Spleen (tissue), 7 donors: Measurements from ENCODE around the gene RNF152.

Experiments
- POLR2A ChIP-seq, 3 donors: fragments of 450-650 bp; IDR thresholded peaks; one replicate each; pipeline ENCODE4 v1.5.1; 2017; ENCODE audit warnings: antibody characterized with exemption in 3 of 3, mild to moderate bottlenecking in 1 of 3
- POLR2AphosphoS5 ChIP-seq, 3 donors: sonication (generic); formaldehyde crosslinking; IDR thresholded peaks; one replicate each; pipeline ENCODE4 v1.5.1; 2017; ENCODE audit warnings: antibody characterized with exemption in 3 of 3
- TF ChIP-seq, protein P1 (sequence below), 11 experiments: fragments of 200-600 bp in 7 of 11; fragments of 450-650 bp in 4 of 11; sonication (generic) in 4 of 11; IDR thresholded peaks in 8 of 11; conservative IDR thresholded peaks in 3 of 11; 1 replicate in 7 of 11; 2 replicates in 4 of 11; pipeline versions ENCODE4 v1.4.0 to v1.8.0; 2016 to 2021; ENCODE audit warnings: antibody characterized with exemption in 11 of 11, inconsistent platforms in 4 of 11, mild to moderate bottlenecking in 1 of 11
- donor health status: DM: no; HTN: no; CAD: no; lungs with moderate emphysema.
- donor health status: DM: no; HTN: no; CAD: no.
- donor health status: DM: no; HTN: no; CAD: no.

DNA sequence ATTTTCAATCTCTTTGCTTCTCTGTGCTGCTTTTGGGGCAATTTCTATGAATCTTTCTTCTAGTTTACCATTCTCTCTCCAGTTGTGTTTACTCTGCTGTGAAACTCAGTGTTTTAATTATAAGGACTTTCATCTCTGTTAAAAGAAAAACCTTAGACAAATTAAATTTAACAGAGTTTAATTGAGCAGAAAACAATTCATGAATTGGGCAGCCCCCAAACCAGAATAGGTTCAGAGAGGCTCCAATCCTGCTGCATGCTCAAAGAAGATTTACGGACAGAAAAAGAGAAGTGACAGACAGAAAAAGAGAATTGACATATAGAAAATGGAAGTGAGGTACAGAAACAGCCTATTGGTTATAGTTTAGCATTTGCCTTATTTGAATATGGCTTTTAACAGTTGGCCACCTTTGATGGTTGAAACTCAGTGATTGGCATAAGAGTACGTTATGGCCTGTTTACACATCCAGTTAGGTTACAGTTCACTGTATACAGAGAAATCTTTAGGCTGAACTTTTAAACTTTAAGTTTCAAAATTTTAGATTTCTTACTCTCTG, 120.4 kb downstream of the RNF152 start:
- TF ChIP-seq, protein P1, sequence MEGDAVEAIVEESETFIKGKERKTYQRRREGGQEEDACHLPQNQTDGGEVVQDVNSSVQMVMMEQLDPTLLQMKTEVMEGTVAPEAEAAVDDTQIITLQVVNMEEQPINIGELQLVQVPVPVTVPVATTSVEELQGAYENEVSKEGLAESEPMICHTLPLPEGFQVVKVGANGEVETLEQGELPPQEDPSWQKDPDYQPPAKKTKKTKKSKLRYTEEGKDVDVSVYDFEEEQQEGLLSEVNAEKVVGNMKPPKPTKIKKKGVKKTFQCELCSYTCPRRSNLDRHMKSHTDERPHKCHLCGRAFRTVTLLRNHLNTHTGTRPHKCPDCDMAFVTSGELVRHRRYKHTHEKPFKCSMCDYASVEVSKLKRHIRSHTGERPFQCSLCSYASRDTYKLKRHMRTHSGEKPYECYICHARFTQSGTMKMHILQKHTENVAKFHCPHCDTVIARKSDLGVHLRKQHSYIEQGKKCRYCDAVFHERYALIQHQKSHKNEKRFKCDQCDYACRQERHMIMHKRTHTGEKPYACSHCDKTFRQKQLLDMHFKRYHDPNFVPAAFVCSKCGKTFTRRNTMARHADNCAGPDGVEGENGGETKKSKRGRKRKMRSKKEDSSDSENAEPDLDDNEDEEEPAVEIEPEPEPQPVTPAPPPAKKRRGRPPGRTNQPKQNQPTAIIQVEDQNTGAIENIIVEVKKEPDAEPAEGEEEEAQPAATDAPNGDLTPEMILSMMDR (IDR thresholded peaks at IDR 0.05 in 8 of 11, conservative IDR thresholded peaks at IDR 0.05 in 3 of 11), result no peak
- TF ChIP-seq POLR2A (IDR thresholded peaks at IDR 0.05) (no peak), POLR2AphosphoS5 (IDR thresholded peaks at IDR 0.05) (no peak)
